Measurements from ENCODE around the gene SORT1. TPM values are rescaled to one million over a fixed set of nuclear protein-coding genes. Genes with fewer than 3 reads are reported as not detected.

Gene SORT1
- polyA plus RNA-seq, 1 donor from 2014 or later: 33.3 TPM

- H3K36me3 ChIP-seq (ENCODE audit: insufficient read depth, low read length): peaks cover 5% of the 10 kb centered on the region
- H3K9ac ChIP-seq (ENCODE audit: low read length): no peak overlapping the region
- TF ChIP-seq, protein P1, sequence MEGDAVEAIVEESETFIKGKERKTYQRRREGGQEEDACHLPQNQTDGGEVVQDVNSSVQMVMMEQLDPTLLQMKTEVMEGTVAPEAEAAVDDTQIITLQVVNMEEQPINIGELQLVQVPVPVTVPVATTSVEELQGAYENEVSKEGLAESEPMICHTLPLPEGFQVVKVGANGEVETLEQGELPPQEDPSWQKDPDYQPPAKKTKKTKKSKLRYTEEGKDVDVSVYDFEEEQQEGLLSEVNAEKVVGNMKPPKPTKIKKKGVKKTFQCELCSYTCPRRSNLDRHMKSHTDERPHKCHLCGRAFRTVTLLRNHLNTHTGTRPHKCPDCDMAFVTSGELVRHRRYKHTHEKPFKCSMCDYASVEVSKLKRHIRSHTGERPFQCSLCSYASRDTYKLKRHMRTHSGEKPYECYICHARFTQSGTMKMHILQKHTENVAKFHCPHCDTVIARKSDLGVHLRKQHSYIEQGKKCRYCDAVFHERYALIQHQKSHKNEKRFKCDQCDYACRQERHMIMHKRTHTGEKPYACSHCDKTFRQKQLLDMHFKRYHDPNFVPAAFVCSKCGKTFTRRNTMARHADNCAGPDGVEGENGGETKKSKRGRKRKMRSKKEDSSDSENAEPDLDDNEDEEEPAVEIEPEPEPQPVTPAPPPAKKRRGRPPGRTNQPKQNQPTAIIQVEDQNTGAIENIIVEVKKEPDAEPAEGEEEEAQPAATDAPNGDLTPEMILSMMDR (IDR thresholded peaks at IDR 0.05; ENCODE audit: poor library complexity, severe bottlenecking): no peak
- TF ChIP-seq, protein P2, sequence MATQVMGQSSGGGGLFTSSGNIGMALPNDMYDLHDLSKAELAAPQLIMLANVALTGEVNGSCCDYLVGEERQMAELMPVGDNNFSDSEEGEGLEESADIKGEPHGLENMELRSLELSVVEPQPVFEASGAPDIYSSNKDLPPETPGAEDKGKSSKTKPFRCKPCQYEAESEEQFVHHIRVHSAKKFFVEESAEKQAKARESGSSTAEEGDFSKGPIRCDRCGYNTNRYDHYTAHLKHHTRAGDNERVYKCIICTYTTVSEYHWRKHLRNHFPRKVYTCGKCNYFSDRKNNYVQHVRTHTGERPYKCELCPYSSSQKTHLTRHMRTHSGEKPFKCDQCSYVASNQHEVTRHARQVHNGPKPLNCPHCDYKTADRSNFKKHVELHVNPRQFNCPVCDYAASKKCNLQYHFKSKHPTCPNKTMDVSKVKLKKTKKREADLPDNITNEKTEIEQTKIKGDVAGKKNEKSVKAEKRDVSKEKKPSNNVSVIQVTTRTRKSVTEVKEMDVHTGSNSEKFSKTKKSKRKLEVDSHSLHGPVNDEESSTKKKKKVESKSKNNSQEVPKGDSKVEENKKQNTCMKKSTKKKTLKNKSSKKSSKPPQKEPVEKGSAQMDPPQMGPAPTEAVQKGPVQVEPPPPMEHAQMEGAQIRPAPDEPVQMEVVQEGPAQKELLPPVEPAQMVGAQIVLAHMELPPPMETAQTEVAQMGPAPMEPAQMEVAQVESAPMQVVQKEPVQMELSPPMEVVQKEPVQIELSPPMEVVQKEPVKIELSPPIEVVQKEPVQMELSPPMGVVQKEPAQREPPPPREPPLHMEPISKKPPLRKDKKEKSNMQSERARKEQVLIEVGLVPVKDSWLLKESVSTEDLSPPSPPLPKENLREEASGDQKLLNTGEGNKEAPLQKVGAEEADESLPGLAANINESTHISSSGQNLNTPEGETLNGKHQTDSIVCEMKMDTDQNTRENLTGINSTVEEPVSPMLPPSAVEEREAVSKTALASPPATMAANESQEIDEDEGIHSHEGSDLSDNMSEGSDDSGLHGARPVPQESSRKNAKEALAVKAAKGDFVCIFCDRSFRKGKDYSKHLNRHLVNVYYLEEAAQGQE (IDR thresholded peaks at IDR 0.05; ENCODE audit: borderline replicate concordance): no peak
- no peak for TF ChIP-seq SMC3 (conservative IDR thresholded peaks at IDR 0.05; ENCODE audit: poor library complexity)
- no peak for TF ChIP-seq POLR2AphosphoS5 (IDR thresholded peaks at IDR 0.05)
- no peak for TF ChIP-seq TAF1 (IDR thresholded peaks at IDR 0.05; ENCODE audit: low read depth)
- TF ChIP-seq RAD21 (conservative IDR thresholded peaks at IDR 0.05): no peak
- no peak for TF ChIP-seq EP300 (conservative IDR thresholded peaks at IDR 0.05; ENCODE audit: poor library complexity, severe bottlenecking)
- TF ChIP-seq MXI1 (conservative IDR thresholded peaks at IDR 0.05; ENCODE audit: poor library complexity, severe bottlenecking): no peak
- TF ChIP-seq EZH2 (IDR thresholded peaks at IDR 0.05; ENCODE audit: borderline replicate concordance, insufficient read depth, low read length, poor library complexity, severe bottlenecking): no peak
Measured at GRCh38 chr1:109272021-109272799, 125.5 kb downstream of the SORT1 start.

DNA sequence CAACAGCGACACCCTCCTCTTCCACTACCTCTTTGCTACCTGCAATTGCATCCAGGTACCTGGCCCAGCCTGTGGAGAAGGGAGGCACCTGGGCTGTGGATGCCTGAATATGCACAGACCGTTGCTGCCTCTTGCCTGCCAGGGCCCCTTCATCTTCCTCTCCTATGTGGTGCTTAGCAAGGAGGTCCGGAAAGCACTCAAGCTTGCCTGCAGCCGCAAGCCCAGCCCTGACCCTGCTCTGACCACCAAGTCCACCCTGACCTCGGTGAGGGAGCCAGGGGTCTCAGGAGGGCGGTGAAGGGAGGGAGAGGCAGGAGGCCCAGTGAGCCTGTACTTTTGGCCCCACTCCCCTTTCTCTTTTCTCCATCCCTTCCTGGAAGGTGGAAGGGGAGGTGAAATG is 126.3 kb downstream of the SORT1 start:
- no peak overlapping the region for H3K9ac ChIP-seq (ENCODE audit: low read length)
- no peak overlapping the region for H2AFZ ChIP-seq (ENCODE audit: low read depth, low read length)
- no peak overlapping the region for H3K4me3 ChIP-seq (ENCODE audit: low read length)
- no peak overlapping the region for H3K4me2 ChIP-seq (ENCODE audit: low read length)
- peaks cover 5% of the 10 kb centered on the region for H3K36me3 ChIP-seq (ENCODE audit: insufficient read depth, low read length)
- H3K27ac ChIP-seq (ENCODE audit: low read length): no peak overlapping the region
- no peaks in the 10 kb centered on the region for H3K9me2 ChIP-seq (ENCODE audit: insufficient read depth, low read length)
- no peaks in the 10 kb centered on the region for H3K9me3 ChIP-seq (ENCODE audit: low read length)
- TF ChIP-seq EP300 (conservative IDR thresholded peaks at IDR 0.05; ENCODE audit: poor library complexity, severe bottlenecking): no peak
- TF ChIP-seq, protein P1 (IDR thresholded peaks at IDR 0.05; ENCODE audit: poor library complexity, severe bottlenecking): no peak
- TF ChIP-seq, protein P2 (IDR thresholded peaks at IDR 0.05; ENCODE audit: borderline replicate concordance): no peak
- TF ChIP-seq POLR2AphosphoS5 (IDR thresholded peaks at IDR 0.05): no peak
- TF ChIP-seq SMC3 (conservative IDR thresholded peaks at IDR 0.05; ENCODE audit: poor library complexity): no peak
- no peak for TF ChIP-seq EZH2 (IDR thresholded peaks at IDR 0.05; ENCODE audit: borderline replicate concordance, insufficient read depth, low read length, poor library complexity, severe bottlenecking)
- no peak for TF ChIP-seq TAF1 (IDR thresholded peaks at IDR 0.05; ENCODE audit: low read depth)
- TF ChIP-seq MXI1 (conservative IDR thresholded peaks at IDR 0.05; ENCODE audit: poor library complexity, severe bottlenecking): no peak
- TF ChIP-seq RAD21 (conservative IDR thresholded peaks at IDR 0.05): no peak
- H3F3A ChIP-seq (ENCODE audit: insufficient read depth, low read length, poor library complexity, severe bottlenecking): no peaks in the 10 kb centered on the region
- no peaks in the 10 kb centered on the region for H4K20me1 ChIP-seq (ENCODE audit: insufficient read depth)
- no peaks in the 10 kb centered on the region for H3K79me2 ChIP-seq (replicated peaks; ENCODE audit: insufficient read depth, low read length)
- H3K27me3 ChIP-seq (ENCODE audit: insufficient read depth, low read depth, low read length): no peaks in the 10 kb centered on the region

More at GRCh38 chr1:109272021-109272799, 125.5 kb downstream of the SORT1 start:
- Histone ChIP-seq H3K27ac (ENCODE audit: low read length) (no peak overlapping the region), H3K27me3 (ENCODE audit: insufficient read depth, low read depth, low read length) (no peaks in the 10 kb centered on the region), H4K20me1 (ENCODE audit: insufficient read depth) (no peaks in the 10 kb centered on the region), H3F3A (ENCODE audit: insufficient read depth, low read length, poor library complexity, severe bottlenecking) (no peaks in the 10 kb centered on the region), H3K4me3 (ENCODE audit: low read length) (no peak overlapping the region), H3K79me2 (replicated peaks; ENCODE audit: insufficient read depth, low read length) (no peaks in the 10 kb centered on the region), H3K9me2 (ENCODE audit: insufficient read depth, low read length) (no peaks in the 10 kb centered on the region), H2AFZ (ENCODE audit: low read depth, low read length) (no peak overlapping the region), H3K4me2 (ENCODE audit: low read length) (no peak overlapping the region), H3K9me3 (ENCODE audit: low read length) (no peaks in the 10 kb centered on the region)
